Esophagus squamous epithelium (tissue), 5 donors: ENCODE measurements around the gene GABARAPL1. TPM values are rescaled to one million over a fixed set of nuclear protein-coding genes. Genes with fewer than 3 reads are reported as not detected.

Source experiments
- DNase-seq: peaks from one replicate; lab custom pipeline; 2025; lab: John Stamatoyannopoulos, UW
- H3K27ac ChIP-seq, 4 donors: fragments of 200-600 bp; sonication (generic); one replicate each; pipeline ENCODE4 v1.5.1; 2016 to 2019; ENCODE audit warnings: mild to moderate bottlenecking in 1 of 4
- H3K27me3 ChIP-seq, 4 donors: fragments of 200-600 bp; sonication (generic); 1 replicate in 3 of 4; 2 replicates in 1 of 4; pipeline versions ENCODE4 v1.5.1 to v1.6.0; 2017 to 2021; ENCODE audit warnings: antibody characterized with exemption in 1 of 4
- H3K36me3 ChIP-seq, 3 donors: fragments of 200-600 bp; sonication (generic); one replicate each; pipeline ENCODE4 v1.5.1; 2016 to 2019
- H3K4me1 ChIP-seq, 3 donors: fragments of 200-600 bp; sonication (generic); one replicate each; pipeline ENCODE4 v1.5.1; 2017 to 2019
- H3K4me3 ChIP-seq, 4 donors: fragments of 200-600 bp; sonication (generic); 1 replicate in 3 of 4; 2 replicates in 1 of 4; pipeline ENCODE4 v1.5.1; 2016 to 2019; ENCODE audit warnings: mild to moderate bottlenecking in 2 of 4, moderate library complexity in 1 of 4
- H3K9me3 ChIP-seq, 3 donors: fragments of 200-600 bp; sonication (generic); one replicate each; pipeline ENCODE4 v1.5.1; 2016 to 2019
- CTCF ChIP-seq, 6 experiments: fragments of 450-650 bp in 4 of 6; fragments of 200-600 bp in 2 of 6; sonication (generic) in 2 of 6; IDR thresholded peaks; one replicate each; pipeline ENCODE4 v1.5.1; 2016 to 2019; ENCODE audit warnings: antibody characterized with exemption in 6 of 6, mild to moderate bottlenecking in 4 of 6, moderate library complexity in 4 of 6
- POLR2A ChIP-seq, 4 donors: fragments of 450-650 bp; IDR thresholded peaks; one replicate each; pipeline ENCODE4 v1.6.1; 2017; ENCODE audit warnings: antibody characterized with exemption in 4 of 4, mild to moderate bottlenecking in 4 of 4, moderate library complexity in 3 of 4
- WGBS, 2 donors: methylation state at CpG; one replicate each; pipeline ENCODE4 v1.1.5; 2018; 5-methylcytosine and 5-hydroxymethylcytosine counted together
- intact Hi-C: fragments of 100-400 bp; cut with DNase I; formaldehyde crosslinking; loops from one replicate; pipeline ENCODE4 v1.15.0; 2022
- total RNA-seq, 4 donors: library from RNA; depleted of rRNA; stranded (reverse); fragments of >200 nt; gene quantifications; one replicate each; pipeline ENCODE4 v1.1.0, GENCODE V29; 2016
- donor health status: DM: yes; HTN: yes; CAD: no.

Gene GABARAPL1
- total RNA-seq, 4 donors from 2014 or later = 10.3 to 65.2 (median 24.5) TPM

- Histone ChIP-seq H3K4me1 (no peaks in the 10 kb centered on the region), H3K27ac (no peak overlapping the region), H3K9me3 (no peaks in the 10 kb centered on the region), H3K36me3 (no peaks in the 10 kb centered on the region), H3K27me3 (no peaks in the 10 kb centered on the region), H3K4me3 (no peak overlapping the region)
- DNase-seq = no peak
- TF ChIP-seq CTCF (IDR thresholded peaks at IDR 0.05) (no peak), POLR2A (IDR thresholded peaks at IDR 0.05) (no peak)
- intact Hi-C loops = loop anchor here (10.0 kb wide), 1 partner anchor 425 kb away; the partner anchor contains the start of gene STYK1
- 59 to 63% methylated on average over 8 of the region's 8 CpGs for WGBS, 2 donors
These were observed 37.2 kb downstream of the GABARAPL1 start for GRCh38 chr12:10249690-10250455.

GRCh38 chr12:10251669-10252068 lies 39.0 kb downstream of the GABARAPL1 start:
- no peak for TF ChIP-seq POLR2A (IDR thresholded peaks at IDR 0.05)
- TF ChIP-seq CTCF (IDR thresholded peaks at IDR 0.05) = no peak
- no peak overlapping the region for H3K27ac ChIP-seq
- no peaks in the 10 kb centered on the region for H3K9me3 ChIP-seq
- H3K27me3 ChIP-seq = no peaks in the 10 kb centered on the region
- WGBS, 2 donors = 91 to 94% methylated on average over 3 to 4 of the region's 4 CpGs
- intact Hi-C loops = no loop called here
- DNase-seq = no peak
- H3K36me3 ChIP-seq = no peaks in the 10 kb centered on the region
- no peak overlapping the region for H3K4me3 ChIP-seq
- no peaks in the 10 kb centered on the region for H3K4me1 ChIP-seq

- no peak overlapping the region for H3K4me3 ChIP-seq
- no peaks in the 10 kb centered on the region for H3K9me3 ChIP-seq
- H3K36me3 ChIP-seq = no peaks in the 10 kb centered on the region
- no peak overlapping the region for H3K27ac ChIP-seq
- H3K27me3 ChIP-seq = no peaks in the 10 kb centered on the region
- intact Hi-C loops = no loop called here
- 88 to 90% methylated on average over 4 of the region's 4 CpGs for WGBS, 2 donors
- no peaks in the 10 kb centered on the region for H3K4me1 ChIP-seq
- no peak for TF ChIP-seq CTCF (IDR thresholded peaks at IDR 0.05)
- TF ChIP-seq POLR2A (IDR thresholded peaks at IDR 0.05) = no peak
- no peak for DNase-seq
These were observed 39.5 kb downstream of the GABARAPL1 start for GRCh38 chr12:10252201-10252600.

- intact Hi-C loops = no loop called here
- Histone ChIP-seq H3K9me3 (no peaks in the 10 kb centered on the region), H3K36me3 (no peaks in the 10 kb centered on the region), H3K4me1 (no peaks in the 10 kb centered on the region), H3K27me3 (no peaks in the 10 kb centered on the region), H3K4me3 (no peak overlapping the region), H3K27ac (no peak overlapping the region)
- no peak for DNase-seq
- TF ChIP-seq POLR2A (IDR thresholded peaks at IDR 0.05) (no peak), CTCF (IDR thresholded peaks at IDR 0.05) (no peak)
These were observed 43.4 kb downstream of the GABARAPL1 start for GRCh38 chr12:10256064-10256463.

- intact Hi-C loops = no loop called here
- H3K9me3 ChIP-seq = no peaks in the 10 kb centered on the region
- 0 to 5% methylated on average over 1 of the region's 1 CpG for WGBS, 2 donors
- DNase-seq = no peak
- TF ChIP-seq CTCF (IDR thresholded peaks at IDR 0.05) (no peak), POLR2A (IDR thresholded peaks at IDR 0.05) (no peak)
- no peaks in the 10 kb centered on the region for H3K27me3 ChIP-seq
- no peaks in the 10 kb centered on the region for H3K36me3 ChIP-seq
- H3K4me3 ChIP-seq = no peak overlapping the region
- H3K4me1 ChIP-seq = no peaks in the 10 kb centered on the region
- no peak overlapping the region for H3K27ac ChIP-seq
These were observed 48.2 kb downstream of the GABARAPL1 start for GRCh38 chr12:10260927-10261326.
